B cell (primary cell): ENCODE measurements around the gene IFNK. TPM values are rescaled to one million over a fixed set of nuclear protein-coding genes. Genes with fewer than 3 reads are reported as not detected.

Experiments used
- ATAC-seq: fragments of 200-7000 bp; cut with Tn5 transposase; one replicate; pipeline ENCODE4 v1.10.0; 2021; ENCODE audit warnings: low read depth, mild to moderate bottlenecking, moderate number of reproducible peaks, moderate library complexity
- CTCF ChIA-PET: fragments of 350-600 bp; sonication (Branson Sonifier 250); formaldehyde crosslinking; loops from one replicate; lab custom pipeline; 2021; ENCODE audit warnings: antibody characterized with exemption, inconsistent platforms; lab: Charles Lee
- POLR2A ChIA-PET: fragments of 350-600 bp; sonication (Branson Sonifier 250); formaldehyde crosslinking; loops from one replicate; lab custom pipeline; 2021; ENCODE audit warnings: antibody characterized with exemption; lab: Charles Lee
- DNase-seq: peaks from one replicate; pipeline ENCODE4 v3.0.0; 2013
- H2AFZ ChIP-seq: 2 replicates; pipeline ENCODE4 v1.6.1; 2012; ENCODE audit warnings: mild to moderate bottlenecking, low read depth, low read length; ENCODE audit not compliant: insufficient read depth, poor library complexity, severe bottlenecking
- H3K27ac ChIP-seq, 2 donors: 1 replicate in 1 of 2; 2 replicates in 1 of 2; pipeline ENCODE4 v1.5.1; 2012 to 2013; ENCODE audit warnings: low read length in 2 of 2, mild to moderate bottlenecking in 2 of 2, moderate library complexity in 1 of 2
- H3K27me3 ChIP-seq, 4 experiments: fragments of 200-600 bp in 1 of 4; sonication (generic) in 1 of 4; replicated peaks in 1 of 4; 1 replicate in 2 of 4; 2 replicates in 2 of 4; pipeline versions ENCODE4 v1.6.1 to v1.7.0; 2013 to 2016; ENCODE audit warnings: low read length in 3 of 4, mild to moderate bottlenecking in 2 of 4, mixed read lengths in 1 of 4, moderate library complexity in 1 of 4; ENCODE audit not compliant: insufficient read depth in 4 of 4, control insufficient read depth in 3 of 4; ENCODE audit errors: control extremely low read depth in 1 of 4
- H3K36me3 ChIP-seq, 2 experiments: replicated peaks in 1 of 2; 1 replicate in 1 of 2; 2 replicates in 1 of 2; pipeline versions ENCODE4 v1.6.1 to v1.7.1; 2013; ENCODE audit warnings: low read length in 1 of 2; ENCODE audit not compliant: insufficient read depth in 2 of 2, control insufficient read depth in 1 of 2; ENCODE audit errors: control extremely low read depth in 1 of 2, extremely low read depth in 1 of 2
- H3K4me1 ChIP-seq, 2 donors: fragments of 200-600 bp in 1 of 2; sonication (generic) in 1 of 2; 1 replicate in 1 of 2; 2 replicates in 1 of 2; pipeline versions ENCODE4 v1.5.1 to v1.6.1; 2013 to 2017; ENCODE audit warnings: low read length in 2 of 2; ENCODE audit not compliant: control insufficient read depth in 2 of 2, insufficient read depth in 2 of 2
- H3K4me2 ChIP-seq: replicated peaks from 2 replicates; pipeline ENCODE3; 2012; ENCODE audit warnings: mild to moderate bottlenecking, low read depth, low read length; ENCODE audit not compliant: poor library complexity, severe bottlenecking
- H3K4me3 ChIP-seq, 5 experiments: fragments of 200-600 bp in 1 of 5; sonication (generic) in 1 of 5; 1 replicate in 3 of 5; 2 replicates in 2 of 5; pipeline versions ENCODE4 v1.5.1 to v1.7.0; 2011 to 2016; ENCODE audit warnings: low read length in 4 of 5, mild to moderate bottlenecking in 4 of 5, low read depth in 2 of 5, control low read depth in 1 of 5, moderate library complexity in 1 of 5; ENCODE audit not compliant: insufficient read depth in 1 of 5; ENCODE audit errors: control extremely low read depth in 1 of 5, extremely low read depth in 1 of 5
- H3K79me2 ChIP-seq: fragments of 200-600 bp; sonication (generic); one replicate; pipeline ENCODE4 v1.6.0; 2016; ENCODE audit warnings: low read length; ENCODE audit not compliant: control insufficient read depth, insufficient read depth
- H3K9ac ChIP-seq: fragments of 200-600 bp; sonication (generic); 2 replicates; pipeline ENCODE4 v1.6.1; 2017; ENCODE audit warnings: mild to moderate bottlenecking, low read length, moderate library complexity
- H3K9me3 ChIP-seq, 3 donors: one replicate each; pipeline versions ENCODE4 v1.6.1 to v1.7.1; 2013; ENCODE audit warnings: low read length in 2 of 3; ENCODE audit not compliant: control insufficient read depth in 2 of 3, insufficient read depth in 1 of 3; ENCODE audit errors: control extremely low read depth in 1 of 3
- H4K20me1 ChIP-seq: 2 replicates; pipeline ENCODE4 v1.6.0; 2012; ENCODE audit warnings: mild to moderate bottlenecking, low read length; ENCODE audit not compliant: insufficient read depth, control insufficient read depth, poor library complexity, severe bottlenecking
- H3K27ac Mint-ChIP-seq: one replicate; pipeline ENCODE4 v1.8.0; 2021; ENCODE audit warnings: mixed read lengths
- H3K27me3 Mint-ChIP-seq: one replicate; pipeline ENCODE4 v1.8.0; 2021; ENCODE audit warnings: mixed read lengths
- H3K4me1 Mint-ChIP-seq: one replicate; pipeline ENCODE4 v1.8.0; 2021; ENCODE audit warnings: mixed read lengths
- H3K4me3 Mint-ChIP-seq: one replicate; pipeline ENCODE4 v1.8.0; 2021; ENCODE audit warnings: mixed read lengths
- H3K9me3 Mint-ChIP-seq: one replicate; pipeline ENCODE4 v1.8.0; 2022; ENCODE audit warnings: mixed read lengths; ENCODE audit not compliant: insufficient read depth
- EZH2 ChIP-seq: IDR thresholded peaks from 2 replicates; pipeline ENCODE4 v1.6.1; 2012; ENCODE audit warnings: borderline replicate concordance, low read depth, mild to moderate bottlenecking, moderate library complexity, low read length; ENCODE audit not compliant: insufficient read depth, poor library complexity, severe bottlenecking
- WGBS: methylation state at CpG from one replicate; pipeline ENCODE4 v1.1.5; 2013; ENCODE audit warnings: missing lambda C conversion rate; ENCODE audit not compliant: insufficient coverage; 5-methylcytosine and 5-hydroxymethylcytosine counted together
- intact Hi-C: fragments of 100-400 bp; cut with micrococcal nuclease; formaldehyde crosslinking; loops from one replicate; pipeline ENCODE4 v1.10.0; 2022
- polyA plus RNA-seq: library from polyadenylated mRNA; depleted of rRNA; stranded (reverse); fragments of >200 nt; gene quantifications from 2 replicates; pipeline ENCODE4 v1.2.3, GENCODE V29; 2012
- total RNA-seq, 2 donors: library from RNA; stranded (reverse); fragments of 120-200 nt in 1 of 2; gene quantifications; 1 replicate in 1 of 2; 2 replicates in 1 of 2; pipeline versions ENCODE4 v1.2.3 to v1.2.4, GENCODE V29; 2013 to 2022
- TF ChIP-seq, protein P1 (sequence below): fragments of 200-600 bp; IDR thresholded peaks from one replicate; pipeline ENCODE4 v1.8.0; 2022; ENCODE audit warnings: antibody characterized with exemption, mild to moderate bottlenecking

IFNK gene
- total and polyA plus RNA-seq, 2 donors (not counting 1 experiment from before 2014, with no cell fraction given), result not detected

DNA sequence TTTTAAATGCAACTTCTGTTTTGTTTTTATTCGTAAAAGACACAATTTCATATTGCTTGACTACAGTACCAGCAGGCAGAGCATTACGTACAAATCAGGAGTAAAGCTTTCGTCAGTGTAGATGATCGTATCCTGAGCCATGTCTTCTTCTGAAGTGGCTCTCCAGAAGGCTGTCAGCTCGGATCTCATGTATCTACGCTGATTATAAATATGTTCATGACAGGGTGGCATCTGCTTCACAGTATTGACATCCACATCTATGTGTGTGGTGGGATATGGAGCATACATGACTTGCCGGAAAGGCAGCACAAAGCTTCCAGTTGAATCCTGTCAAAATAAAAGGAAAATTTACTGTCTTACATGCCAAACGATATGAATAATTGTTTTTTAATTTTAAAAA lies 32.4 kb downstream of the IFNK start:
- ChIA-PET CTCF (interaction anchor here (0.8 to 2.4 kb wide), 3 partner anchors 9 to 224 kb away, joined by 3 to 17 read pairs (median 3); no protein-coding TSS in a partner anchor), POLR2A (no interaction called here)
- 95% methylated on average over 3 of the region's 8 CpGs for WGBS
- Histone ChIP-seq H3K79me2 (no peaks in the 10 kb centered on the region), H4K20me1 (no peaks in the 10 kb centered on the region), H2AFZ (no peak overlapping the region), H3K9ac (no peak overlapping the region), H3K27ac (no peak overlapping the region), H3K4me3 (no peak overlapping the region), H3K9me3 (no peaks in the 10 kb centered on the region), H3K27me3 (no peaks in the 10 kb centered on the region), H3K4me1 (peaks cover 0 to 2% of the 10 kb centered on the region in 2 donors), H3K36me3 (peaks cover 6 to 53% of the 10 kb centered on the region in 2 experiments), H3K4me2 (no peak overlapping the region)
- DNase-seq, result no peak
- no peak for TF ChIP-seq EZH2
- TF ChIP-seq, protein P1, sequence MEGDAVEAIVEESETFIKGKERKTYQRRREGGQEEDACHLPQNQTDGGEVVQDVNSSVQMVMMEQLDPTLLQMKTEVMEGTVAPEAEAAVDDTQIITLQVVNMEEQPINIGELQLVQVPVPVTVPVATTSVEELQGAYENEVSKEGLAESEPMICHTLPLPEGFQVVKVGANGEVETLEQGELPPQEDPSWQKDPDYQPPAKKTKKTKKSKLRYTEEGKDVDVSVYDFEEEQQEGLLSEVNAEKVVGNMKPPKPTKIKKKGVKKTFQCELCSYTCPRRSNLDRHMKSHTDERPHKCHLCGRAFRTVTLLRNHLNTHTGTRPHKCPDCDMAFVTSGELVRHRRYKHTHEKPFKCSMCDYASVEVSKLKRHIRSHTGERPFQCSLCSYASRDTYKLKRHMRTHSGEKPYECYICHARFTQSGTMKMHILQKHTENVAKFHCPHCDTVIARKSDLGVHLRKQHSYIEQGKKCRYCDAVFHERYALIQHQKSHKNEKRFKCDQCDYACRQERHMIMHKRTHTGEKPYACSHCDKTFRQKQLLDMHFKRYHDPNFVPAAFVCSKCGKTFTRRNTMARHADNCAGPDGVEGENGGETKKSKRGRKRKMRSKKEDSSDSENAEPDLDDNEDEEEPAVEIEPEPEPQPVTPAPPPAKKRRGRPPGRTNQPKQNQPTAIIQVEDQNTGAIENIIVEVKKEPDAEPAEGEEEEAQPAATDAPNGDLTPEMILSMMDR, result no peak
- Mint-ChIP-seq H3K27ac (no peak overlapping the region), H3K9me3 (no peaks in the 10 kb centered on the region), H3K27me3 (no peaks in the 10 kb centered on the region), H3K4me3 (no peak overlapping the region), H3K4me1 (peaks cover under 1% of the 10 kb centered on the region)
- intact Hi-C loops, result no loop called here
- no peak for ATAC-seq

DNA sequence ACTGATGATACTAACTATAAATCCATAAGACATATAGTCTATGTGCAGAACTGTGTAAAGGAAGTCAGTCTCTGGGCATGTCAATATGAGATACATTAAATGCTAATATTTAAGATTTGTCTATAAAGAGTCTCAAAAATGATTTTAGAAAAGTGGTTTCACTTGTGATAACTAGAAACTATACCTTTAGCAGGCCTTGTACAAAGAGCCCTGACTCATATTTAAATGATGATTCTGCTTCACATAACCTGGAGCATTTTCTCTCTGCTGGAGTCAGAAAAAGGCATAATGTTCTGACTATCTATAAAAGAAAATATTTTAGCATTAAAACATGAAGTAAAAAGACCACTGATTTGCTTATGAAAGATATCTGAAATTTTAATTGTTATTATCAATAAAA lies 34.2 kb downstream of the IFNK start:
- H3K4me1 Mint-ChIP-seq, result peaks cover 4% of the 10 kb centered on the region
- Histone ChIP-seq H3K79me2 (peaks cover 3% of the 10 kb centered on the region), H4K20me1 (no peaks in the 10 kb centered on the region), H3K36me3 (peaks cover 6 to 43% of the 10 kb centered on the region in 2 experiments), H3K4me1 (peaks cover 0 to 4% of the 10 kb centered on the region in 2 donors), H3K9ac (no peak overlapping the region), H3K27ac (no peak overlapping the region), H2AFZ (no peak overlapping the region), H3K4me3 (no peak overlapping the region), H3K4me2 (no peak overlapping the region), H3K27me3 (no peaks in the 10 kb centered on the region), H3K9me3 (no peaks in the 10 kb centered on the region)
- H3K9me3 Mint-ChIP-seq, result no peaks in the 10 kb centered on the region
- ChIA-PET CTCF (interaction anchor here (1.5 to 2.6 kb wide), 2 partner anchors 10 to 225 kb away, joined by 5 to 9 read pairs; no protein-coding TSS in a partner anchor), POLR2A (no interaction called here)
- ATAC-seq, result no peak
- TF ChIP-seq EZH2, result no peak
- TF ChIP-seq, protein P1, result no peak
- H3K27me3 Mint-ChIP-seq, result no peaks in the 10 kb centered on the region
- intact Hi-C loops, result no loop called here
- H3K4me3 Mint-ChIP-seq, result no peak overlapping the region
- H3K27ac Mint-ChIP-seq, result no peak overlapping the region
- no peak for DNase-seq
